Measurements from ENCODE around the gene CLDN1.
"Not testable (repeated sequence)": the region's sequence is repeated elsewhere in the genome, so short reads cannot be mapped to it uniquely, and the experiment has no call there.

CLDN1 gene

DNA sequence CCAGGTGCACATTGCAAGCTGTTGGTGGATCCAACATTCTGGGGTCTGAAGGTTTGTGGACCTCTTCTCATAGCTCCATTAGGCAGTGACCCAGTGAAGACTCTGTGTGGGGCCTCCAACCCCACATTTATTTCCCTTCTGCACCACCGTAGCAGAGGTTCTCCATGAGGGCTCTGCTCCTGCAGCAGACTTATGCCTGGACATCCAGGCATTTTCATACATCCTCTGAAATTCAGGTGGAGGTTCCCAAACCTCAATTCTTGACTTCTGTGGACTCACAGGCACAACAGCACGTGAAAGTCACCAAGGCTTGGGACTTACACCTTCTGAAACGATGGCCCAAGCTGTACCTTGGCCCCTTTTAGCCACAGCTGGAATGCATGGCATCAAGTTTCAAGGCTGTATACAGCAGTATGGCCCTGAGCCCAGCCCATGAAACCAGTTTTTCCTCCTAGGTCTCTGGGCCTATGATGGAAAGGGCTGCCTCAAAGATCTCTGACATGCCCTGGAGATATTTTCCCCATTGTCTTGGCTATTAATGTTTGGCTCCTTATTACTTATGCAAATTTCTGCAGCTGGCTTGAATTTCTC lies 30.2 kb downstream of the CLDN1 start:
- DNase-seq (ENCODE audit: low read depth in 2 of 2) = no peak

GRCh38 chr3:190289989-190290388 lies 32.3 kb downstream of the CLDN1 start:
- no peak for DNase-seq (ENCODE audit: low read depth in 2 of 2)

GRCh38 chr3:190288836-190289235 lies 33.4 kb downstream of the CLDN1 start:
- DNase-seq (ENCODE audit: low read depth in 2 of 2) = no peak

GRCh38 chr3:190286014-190286413 lies 36.2 kb downstream of the CLDN1 start:
- no peak for DNase-seq (ENCODE audit: low read depth in 2 of 2)

DNA sequence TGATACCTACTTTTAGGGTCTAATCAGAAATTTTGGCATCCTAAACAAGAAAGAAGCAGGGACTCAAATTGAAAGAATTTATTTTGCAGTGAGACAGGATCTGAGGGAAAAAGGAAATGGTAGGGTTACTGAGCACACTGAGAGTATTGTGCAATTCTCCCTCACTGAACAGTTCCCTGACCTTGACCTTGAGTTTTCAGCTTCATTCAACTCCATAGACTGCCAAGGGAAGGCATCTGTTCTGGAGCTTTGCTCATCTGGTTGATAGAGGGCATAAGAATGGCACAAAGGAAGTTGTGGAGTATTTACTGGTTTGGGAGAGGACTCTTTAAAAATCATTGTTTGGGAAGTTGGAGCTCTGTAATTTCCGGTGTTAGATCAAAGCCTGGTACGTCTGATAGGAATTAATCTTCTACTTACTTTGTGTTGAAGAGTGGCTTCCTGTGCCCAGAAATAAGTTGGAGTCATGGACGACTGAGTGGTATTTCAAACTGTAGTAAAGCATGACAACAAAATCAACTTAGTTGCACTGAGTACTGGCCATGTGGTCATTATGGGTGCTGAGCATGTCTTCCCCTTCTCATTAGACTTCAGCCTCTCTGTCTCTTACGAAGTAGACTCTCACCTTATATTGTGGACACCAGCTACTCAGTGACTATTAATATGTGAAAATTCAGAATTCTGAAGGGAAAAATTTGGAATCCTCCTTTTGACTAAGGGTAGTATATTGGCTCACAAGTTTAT lies 40.8 kb downstream of the CLDN1 start:
- DNase-seq (ENCODE audit: low read depth in 2 of 2) = no peak

DNA sequence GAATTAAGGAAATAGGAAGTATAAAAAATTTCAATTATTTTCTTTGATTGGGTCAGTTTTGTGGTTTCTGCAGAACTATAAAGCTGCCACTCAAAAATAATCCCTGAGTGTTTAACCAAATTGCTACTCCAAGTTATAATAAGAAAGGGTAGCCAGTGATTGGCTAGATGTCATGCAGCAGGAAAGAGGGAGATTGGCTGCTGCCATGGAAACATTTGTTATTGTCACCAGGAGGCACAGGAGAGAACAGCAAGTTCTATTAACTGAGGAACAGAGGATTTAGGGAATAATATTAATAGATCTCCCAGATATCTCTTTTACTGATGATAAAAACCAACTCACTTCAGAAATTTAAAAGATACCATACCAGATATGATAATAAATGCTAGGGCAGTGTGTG lies 42.6 kb downstream of the CLDN1 start:
- no peak for DNase-seq (ENCODE audit: low read depth in 2 of 2)

GRCh38 chr3:190272747-190273146 lies 49.5 kb downstream of the CLDN1 start:
- no peak for DNase-seq (ENCODE audit: low read depth in 2 of 2)

DNA sequence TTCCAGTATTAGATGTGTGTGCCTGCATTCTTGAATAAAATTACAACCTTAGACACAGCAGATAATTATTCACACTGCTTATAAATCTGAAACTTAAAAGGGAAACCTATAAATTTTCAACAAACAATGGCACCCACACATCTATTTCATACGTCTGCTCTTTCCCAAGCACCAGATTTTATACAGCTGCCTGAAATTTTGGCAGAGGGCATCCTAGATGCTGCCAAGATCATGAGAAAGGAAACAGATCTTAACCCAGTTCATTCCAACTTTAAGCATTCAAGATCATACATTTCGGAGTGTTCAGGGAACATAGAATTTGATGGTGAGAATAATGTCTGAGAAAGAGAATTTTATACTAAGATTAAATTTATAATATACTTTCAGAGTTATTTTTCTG lies 53.1 kb downstream of the CLDN1 start:
- no peak for DNase-seq (ENCODE audit: low read depth in 2 of 2)

GRCh38 chr3:190267464-190267863 lies 54.8 kb downstream of the CLDN1 start:
- not testable (repeated sequence) for DNase-seq (ENCODE audit: low read depth in 2 of 2)

- DNase-seq (ENCODE audit: low read depth in 2 of 2) = no peak
Measured at GRCh38 chr3:190266913-190267290, 55.3 kb downstream of the CLDN1 start.

DNA sequence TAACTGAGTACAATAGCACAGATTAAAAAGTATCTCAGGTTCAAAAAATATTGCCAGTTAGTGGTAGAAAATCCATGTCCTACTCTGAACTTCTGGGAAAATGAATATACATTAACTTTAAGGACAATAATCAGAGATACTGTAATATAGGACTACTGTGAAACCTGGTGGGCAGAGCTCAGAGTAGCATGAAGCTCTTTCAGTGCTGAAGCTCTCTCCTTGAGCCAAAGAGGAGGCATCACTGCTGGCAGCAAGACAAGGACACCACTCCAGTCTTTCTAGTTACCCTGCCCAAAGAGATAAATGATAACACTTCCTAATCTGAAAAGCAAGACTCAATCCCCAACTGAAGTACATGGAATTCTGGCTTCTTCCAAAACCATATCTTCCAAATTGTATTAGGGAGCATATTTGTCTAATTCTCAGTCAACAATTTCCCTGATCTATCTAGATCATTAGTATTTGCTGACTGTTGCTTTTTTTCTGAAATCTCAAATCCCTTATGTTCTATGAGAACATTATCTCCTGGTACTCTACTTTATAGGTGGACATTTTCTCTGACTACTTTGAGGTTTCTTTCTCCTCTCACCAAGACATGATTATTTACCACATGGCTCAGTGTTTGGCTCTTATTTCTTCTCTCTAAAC lies 55.9 kb downstream of the CLDN1 start:
- DNase-seq (ENCODE audit: low read depth in 2 of 2) = no peak

GRCh38 chr3:190265796-190266195 lies 56.5 kb downstream of the CLDN1 start:
- DNase-seq (ENCODE audit: low read depth in 2 of 2) = no peak

GRCh38 chr3:190265126-190265525 lies 57.1 kb downstream of the CLDN1 start:
- no peak for DNase-seq (ENCODE audit: low read depth in 2 of 2)

- no peak for DNase-seq (ENCODE audit: low read depth in 2 of 2)
Measured at GRCh38 chr3:190261740-190262139, 60.5 kb downstream of the CLDN1 start.

DNA sequence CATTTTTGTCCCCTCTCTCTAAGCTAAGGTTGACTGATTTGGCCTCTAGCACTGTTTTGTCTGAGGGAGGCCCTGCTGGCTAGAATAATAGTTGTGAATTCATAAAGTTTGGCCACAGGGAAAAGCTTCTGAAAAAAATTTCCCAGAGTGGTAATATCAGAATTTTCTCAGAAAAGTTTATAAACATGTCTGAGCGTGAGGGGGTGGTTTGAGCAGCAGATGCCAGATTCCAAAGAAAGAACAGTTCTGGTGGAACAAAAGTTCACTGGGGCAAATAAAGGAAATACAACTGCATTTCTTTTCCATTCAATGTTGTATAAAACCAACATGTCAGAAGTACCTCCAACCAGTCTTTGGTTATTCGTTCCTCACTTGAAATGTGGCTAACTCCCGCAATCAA lies 61.2 kb downstream of the CLDN1 start:
- DNase-seq (ENCODE audit: low read depth in 2 of 2) = no peak

- DNase-seq (ENCODE audit: low read depth in 2 of 2) = no peak
Measured at GRCh38 chr3:190260301-190260700, 61.9 kb downstream of the CLDN1 start.

DNA sequence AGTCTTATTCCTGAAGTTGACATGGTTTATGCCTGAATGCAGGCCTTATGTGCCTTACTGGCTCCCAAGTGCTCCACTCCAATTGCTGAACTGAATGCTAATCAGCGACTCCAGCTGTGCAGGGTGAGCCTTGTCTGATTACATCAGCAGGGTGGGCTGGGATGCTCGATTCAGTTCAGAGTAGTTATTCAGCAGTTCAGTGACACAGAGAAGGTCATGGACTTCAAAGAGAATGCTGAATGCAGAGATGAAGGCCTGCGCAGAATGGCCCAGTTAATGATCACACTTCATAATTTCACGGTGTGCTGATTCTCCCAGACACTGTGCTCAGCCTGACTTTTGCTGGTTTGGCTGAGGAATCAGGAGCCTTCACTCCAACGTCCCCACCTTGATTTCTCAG lies 63.6 kb downstream of the CLDN1 start:
- DNase-seq (ENCODE audit: low read depth in 2 of 2) = no peak
